Kidney epithelial cell (primary cell): Measurements from ENCODE around the gene NCKAP1. TPM values are rescaled to one million over a fixed set of nuclear protein-coding genes. Genes with fewer than 3 reads are reported as not detected.

Source experiments
- DNase-seq: peaks from one replicate; pipeline ENCODE4 v3.0.0-alpha.2; 2010; ENCODE audit warnings: low read depth
- H3K27me3 ChIP-seq: 2 replicates; pipeline ENCODE4 v1.6.0; 2011; ENCODE audit warnings: low read length; ENCODE audit not compliant: control insufficient read depth, insufficient read depth
- H3K36me3 ChIP-seq: 2 replicates; pipeline ENCODE4 v1.5.1; 2011; ENCODE audit warnings: low read length; ENCODE audit not compliant: control insufficient read depth, insufficient read depth
- H3K4me3 ChIP-seq: 2 replicates; pipeline ENCODE4 v1.5.1; 2011; ENCODE audit warnings: low read depth, mild to moderate bottlenecking, control low read depth, low read length
- CTCF ChIP-seq: IDR thresholded peaks from 2 replicates; pipeline ENCODE4 v1.5.1; 2011; ENCODE audit warnings: mild to moderate bottlenecking, moderate library complexity, low read length, control low read depth, inconsistent platforms; ENCODE audit not compliant: insufficient read depth, poor library complexity, severe bottlenecking
- total RNA-seq: library from RNA; depleted of rRNA; stranded (reverse); fragments of >200 nt; gene quantifications from 2 replicates; pipeline ENCODE4 v1.2.3, GENCODE V29; 2015

Gene NCKAP1
- total RNA-seq, 1 donor from 2014 or later = 189 TPM

- TF ChIP-seq CTCF = peak; percentile 23
- Histone ChIP-seq H3K4me3 (no peak overlapping the region), H3K36me3 (no peaks in the 10 kb centered on the region), H3K27me3 (peaks cover 9% of the 10 kb centered on the region)
- no peak for DNase-seq
Measured at GRCh38 chr2:182870227-182870626, 168.0 kb downstream of the NCKAP1 start.

GRCh38 chr2:182868054-182868796, 170.0 kb downstream of the NCKAP1 start:
- TF ChIP-seq CTCF = no peak
- Histone ChIP-seq H3K36me3 (no peaks in the 10 kb centered on the region), H3K27me3 (peaks cover 9% of the 10 kb centered on the region), H3K4me3 (no peak overlapping the region)
- DNase-seq = no peak

GRCh38 chr2:182867426-182868053, 170.7 kb downstream of the NCKAP1 start:
- H3K36me3 ChIP-seq = no peaks in the 10 kb centered on the region
- H3K4me3 ChIP-seq = peak overlapping the region; percentile 41
- peaks cover 9% of the 10 kb centered on the region for H3K27me3 ChIP-seq

DNA sequence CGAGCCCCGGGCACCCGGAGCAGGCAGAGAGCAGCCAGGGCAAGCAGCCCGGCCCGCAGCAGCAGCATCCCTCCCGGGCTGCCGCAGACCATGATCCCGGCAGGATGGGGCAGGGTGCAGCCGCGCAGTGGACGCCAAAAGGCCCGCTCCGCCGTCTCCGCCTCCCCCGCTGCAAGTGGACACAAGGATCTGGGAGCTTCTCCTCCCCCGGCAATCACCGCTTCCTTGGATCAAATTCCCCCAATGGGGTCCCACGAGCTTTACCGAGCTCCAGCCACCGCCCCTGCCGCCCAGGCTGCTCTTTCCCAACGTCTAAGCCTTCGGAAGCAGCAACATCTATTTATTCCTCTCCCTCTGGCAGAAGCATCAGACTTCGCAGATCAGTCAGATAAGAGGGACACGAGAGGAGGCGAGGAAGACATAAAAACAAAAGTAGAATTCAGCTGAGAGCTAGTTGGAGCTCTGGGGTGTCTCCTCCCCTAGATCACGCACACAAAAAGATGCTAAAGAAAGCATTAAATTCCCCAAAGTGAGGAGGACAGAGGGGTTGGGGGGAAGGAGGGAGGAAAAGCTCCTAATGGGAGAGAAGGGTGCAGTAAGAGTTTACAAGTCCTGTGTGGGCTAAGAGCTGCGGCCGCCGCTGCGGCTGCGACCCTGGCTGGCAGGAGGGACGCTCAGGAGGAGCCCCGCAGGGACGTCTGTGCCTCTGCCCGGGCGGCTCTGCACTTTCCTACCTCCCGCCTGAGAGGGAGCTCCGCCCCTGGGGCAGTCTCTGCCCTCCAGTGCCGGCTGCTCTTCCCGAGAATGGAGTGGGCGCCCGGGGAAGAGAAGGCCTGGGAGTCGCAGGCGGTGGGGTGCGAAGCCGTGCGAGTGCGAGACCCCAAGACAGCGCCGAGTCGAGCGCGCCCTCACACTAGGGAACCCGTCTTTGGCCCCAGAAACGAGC, 171.5 kb downstream of the NCKAP1 start, which contains the start of gene FRZB:
Gene FRZB, minus strand, starts transcription at position 177 of the 946 bp plus-strand sequence. Its CDS starts 85 bp downstream, at position 92.
- peak within 1 kb of the TSS; percentile 41 for H3K4me3 ChIP-seq
- DNase-seq = peak; percentile 14
- peak; percentile 2 for TF ChIP-seq CTCF
- peaks cover 9% of the 10 kb centered on the region for H3K27me3 ChIP-seq
- H3K36me3 ChIP-seq = no peaks in the 10 kb centered on the region

More at GRCh38 chr2:182867426-182868053, 170.7 kb downstream of the NCKAP1 start:
- no peak for DNase-seq
- TF ChIP-seq CTCF = no peak

DNA sequence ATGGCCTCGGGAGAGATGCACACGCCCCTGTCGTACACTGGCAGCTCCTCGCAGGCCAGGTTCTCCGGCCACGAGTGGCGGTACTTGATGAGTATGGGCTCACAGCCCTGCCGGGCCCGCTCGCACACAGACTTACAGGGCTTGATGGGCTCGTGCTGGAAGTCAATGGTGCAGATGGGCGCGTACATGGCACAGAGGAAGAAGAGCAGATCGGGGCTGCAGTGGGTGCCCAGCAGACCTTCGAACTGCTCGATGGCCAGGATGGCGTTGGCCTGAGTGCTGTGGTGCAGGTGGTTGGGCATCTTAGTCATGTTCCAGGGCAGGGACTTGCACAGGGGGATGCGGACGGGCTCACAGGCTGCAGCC, 172.2 kb downstream of the NCKAP1 start:
- H3K4me3 ChIP-seq = peak overlapping the region; percentile 41
- peaks cover 9% of the 10 kb centered on the region for H3K27me3 ChIP-seq
- TF ChIP-seq CTCF = no peak
- DNase-seq = no peak
- no peaks in the 10 kb centered on the region for H3K36me3 ChIP-seq
